GM23338 (cell line): ENCODE measurements around the gene MS4A15.

ENCODE experiments used
- CREB1 ChIP-seq: fragments of 250-450 bp; sonication (Bioruptor Pico); IDR thresholded peaks from 2 replicates; pipeline ENCODE4 v1.5.0; 2020; ENCODE audit warnings: low read depth, mild to moderate bottlenecking, moderate library complexity
- CTCF ChIP-seq, 2 experiments: fragments of 200-600 bp in 1 of 2; sonication (generic) in 1 of 2; conservative IDR thresholded peaks; 2 replicates each; pipeline versions ENCODE4 v1.5.1 to v1.6.1; 2016 to 2017; ENCODE audit warnings: antibody characterized with exemption in 2 of 2, low read depth in 2 of 2, mild to moderate bottlenecking in 2 of 2, moderate library complexity in 1 of 2
- EZH2 ChIP-seq: fragments of 200-600 bp; sonication (generic); IDR thresholded peaks from one replicate; pipeline ENCODE4 v1.8.0; 2017; ENCODE audit warnings: antibody characterized with exemption, mild to moderate bottlenecking, low read depth; ENCODE audit not compliant: unreplicated experiment
- EZH2phosphoT487 ChIP-seq: fragments of 200-600 bp; sonication (generic); IDR thresholded peaks from one replicate; pipeline ENCODE4 v1.8.1; 2018; ENCODE audit warnings: antibody characterized with exemption; ENCODE audit not compliant: unreplicated experiment
- JUNB ChIP-seq: IDR thresholded peaks from one replicate; pipeline ENCODE4 v1.6.1; 2016; ENCODE audit warnings: antibody characterized with exemption; ENCODE audit not compliant: unreplicated experiment
- NANOG ChIP-seq: IDR thresholded peaks from 2 replicates; pipeline ENCODE4 v1.6.1; 2016; ENCODE audit warnings: antibody characterized with exemption, borderline replicate concordance
- POLR2AphosphoS5 ChIP-seq: IDR thresholded peaks from 2 replicates; pipeline ENCODE4 v1.6.1; 2016; ENCODE audit warnings: antibody characterized with exemption, low read depth
- REST ChIP-seq: IDR thresholded peaks from one replicate; pipeline ENCODE4 v1.6.1; 2018; ENCODE audit warnings: antibody characterized with exemption; ENCODE audit not compliant: unreplicated experiment
- STAT1 ChIP-seq: IDR thresholded peaks from one replicate; pipeline ENCODE4 v1.6.1; 2016; ENCODE audit warnings: antibody characterized with exemption; ENCODE audit not compliant: unreplicated experiment
- ZNF114 ChIP-seq: fragments of 250-450 bp; sonication (Bioruptor Pico); IDR thresholded peaks from 2 replicates; pipeline ENCODE4 v1.5.0; 2020; ENCODE audit warnings: mild to moderate bottlenecking, moderate library complexity
- ZNF331 ChIP-seq: fragments of 250-450 bp; sonication (Bioruptor Pico); IDR thresholded peaks from 2 replicates; pipeline ENCODE4 v1.5.0; 2020; ENCODE audit warnings: low read depth, mild to moderate bottlenecking, moderate library complexity
- ZNF462 ChIP-seq: fragments of 250-450 bp; sonication (Bioruptor Pico); IDR thresholded peaks from 2 replicates; pipeline ENCODE4 v1.5.0; 2020; ENCODE audit warnings: mild to moderate bottlenecking, moderate library complexity

GRCh38 chr11:60781981-60782316 is 25.3 kb downstream of the MS4A15 start:
- TF ChIP-seq EZH2 (no peak), EZH2phosphoT487 (no peak), CTCF (conservative IDR thresholded peaks at IDR 0.05; ENCODE audit: low read depth in 2 of 2) (no peak), POLR2AphosphoS5 (no peak), REST (no peak), ZNF462 (no peak), JUNB (no peak), ZNF331 (CRISPR knock-in tag) (no peak), NANOG (no peak), ZNF114 (CRISPR knock-in tag) (no peak), CREB1 (CRISPR knock-in tag) (no peak), STAT1 (no peak)
